GM19239 (cell line): ENCODE results near the gene BGLAP.
A peak's percentile ranks its signal among the peaks of the same experiment; 100 is the strongest.

ENCODE experiments used
- DNase-seq: peaks from one replicate; pipeline ENCODE4 v3.0.0; 2011; ENCODE audit warnings: low spot score; ENCODE audit not compliant: insufficient read length
- FAIRE-seq: peaks from 2 replicates; lab custom pipeline; 2011; peaks lifted over from hg19 to GRCh38; lab: Jason Lieb, UNC

The BGLAP gene

DNA sequence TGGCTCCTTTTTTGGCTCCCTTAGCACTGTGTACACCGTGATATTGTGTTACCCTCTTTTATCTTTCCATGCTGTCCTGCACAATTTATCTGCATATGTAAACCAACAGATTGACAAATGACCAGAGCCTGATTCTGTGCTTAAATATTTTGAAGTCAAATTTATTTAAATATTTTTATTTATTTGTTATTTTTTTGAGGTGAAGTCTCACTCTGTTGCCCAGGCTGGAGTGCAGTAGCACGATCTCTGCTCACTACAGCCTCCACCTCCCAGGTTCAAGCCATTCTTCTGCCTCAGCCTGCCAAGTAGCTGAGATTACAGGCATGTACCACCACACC lies 16.3 kb upstream of the BGLAP start:
- DNase-seq (no peak), FAIRE-seq (no peak)

DNA sequence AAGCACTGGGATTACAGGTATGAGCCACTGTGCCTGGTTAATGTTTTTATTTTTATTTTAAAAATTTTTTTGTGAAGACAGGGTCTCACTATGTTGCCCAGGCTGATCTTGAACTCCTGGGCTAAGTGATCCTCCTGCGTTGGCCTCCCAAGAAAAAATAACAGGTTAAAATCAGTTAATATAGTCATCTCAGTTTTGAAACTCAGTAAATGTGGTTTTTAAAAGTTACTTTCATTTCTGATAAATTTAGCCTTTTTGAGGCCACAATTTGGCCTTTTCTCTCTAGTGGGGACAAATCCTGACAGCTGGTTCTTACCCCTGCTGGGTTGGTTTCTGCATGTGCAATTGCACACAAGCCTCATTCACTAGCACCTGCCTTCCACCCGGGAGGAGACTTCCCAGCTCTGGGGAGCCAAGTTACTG lies 15.9 kb upstream of the BGLAP start:
- FAIRE-seq (peak; percentile 79), DNase-seq (peak; percentile 79)

DNA sequence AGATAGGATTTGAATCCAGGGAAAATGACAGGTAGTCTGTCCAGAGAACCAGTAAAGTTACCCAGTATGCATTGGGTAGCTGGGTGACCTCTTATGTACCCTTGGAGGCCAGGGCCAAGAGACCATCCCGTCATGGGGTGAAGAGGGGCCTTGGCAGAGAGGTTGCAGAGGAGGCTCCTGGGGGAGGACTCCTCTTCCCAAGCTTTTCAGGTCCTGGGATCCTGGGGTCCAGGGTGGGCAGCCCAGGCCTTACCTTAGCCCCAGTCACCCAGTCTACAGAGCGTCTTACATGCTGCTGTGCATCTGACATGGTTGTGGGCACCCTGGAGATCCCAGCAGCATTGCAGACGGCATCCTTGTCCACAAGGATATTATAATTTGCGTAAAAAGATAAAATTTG lies 15.2 kb upstream of the BGLAP start:
- FAIRE-seq (no peak), DNase-seq (no peak)

DNA sequence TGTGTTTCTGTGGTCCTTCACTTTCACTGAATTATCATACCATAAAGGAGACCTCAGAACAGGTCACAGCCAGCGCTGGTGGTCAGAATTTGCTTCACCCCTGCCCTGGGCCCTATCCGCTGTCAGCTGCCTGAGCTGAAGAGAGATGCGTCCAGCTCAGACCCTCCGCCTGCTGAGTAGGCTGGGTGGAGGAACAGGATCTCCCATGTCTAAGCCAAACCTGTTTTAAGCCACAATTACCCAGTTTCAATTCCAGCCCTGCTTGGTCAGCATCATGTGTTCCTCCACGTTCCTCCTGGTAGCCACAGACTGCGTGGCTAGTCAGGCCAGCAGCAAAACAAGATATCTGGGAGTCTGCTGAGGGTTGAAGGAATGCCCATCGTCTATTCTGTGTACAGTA lies 13.5 kb upstream of the BGLAP start:
- DNase-seq (no peak), FAIRE-seq (no peak)

DNA sequence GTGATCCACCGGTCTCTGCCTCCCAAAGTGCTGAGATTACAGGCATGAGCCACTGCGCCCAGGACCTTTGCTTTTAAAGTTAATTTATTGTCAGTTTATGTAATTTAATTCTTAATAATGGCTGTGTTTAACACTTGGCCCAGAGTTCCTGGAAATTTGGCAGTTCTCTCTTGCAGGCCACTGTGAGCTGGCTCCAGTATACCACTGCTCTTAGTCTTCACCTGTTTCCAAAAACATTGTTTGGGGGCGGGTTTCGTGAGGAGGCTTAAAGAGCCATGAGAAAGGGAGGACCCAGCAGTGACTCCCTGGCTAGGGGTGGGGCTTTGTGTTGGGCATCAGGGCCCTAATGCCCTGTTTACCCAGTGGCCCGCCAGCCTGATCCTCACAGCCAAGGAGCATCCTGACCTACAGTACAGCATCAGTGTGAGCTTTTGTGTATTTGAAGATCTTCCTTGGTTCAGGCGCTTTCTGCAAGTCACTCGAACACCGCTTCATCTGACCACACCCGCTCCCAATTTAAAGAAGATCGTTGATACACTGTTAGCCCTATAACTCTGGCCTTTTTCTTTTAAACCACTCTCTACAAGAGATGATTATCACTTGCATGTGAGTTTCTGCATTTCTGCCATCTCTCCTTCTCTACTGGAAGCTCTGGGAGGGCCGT lies 12.0 kb upstream of the BGLAP start:
- DNase-seq: no peak

DNA sequence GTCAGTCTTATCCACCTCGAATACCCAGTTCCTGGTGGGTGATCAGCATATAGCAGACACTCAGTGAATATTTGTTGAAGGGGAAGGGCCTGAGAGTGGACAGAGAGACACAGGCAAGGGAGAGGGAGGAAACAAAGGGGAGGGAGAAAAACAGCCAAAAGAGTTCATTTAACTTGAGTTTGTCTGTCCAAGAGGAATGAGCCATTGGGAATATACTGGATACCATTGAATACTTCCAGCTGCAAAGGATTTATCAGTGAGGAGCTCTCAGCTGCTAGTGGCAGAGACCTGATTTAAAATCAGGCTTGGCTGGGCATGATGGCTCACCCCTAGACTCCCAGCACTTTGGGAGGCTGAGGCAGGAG lies 11.5 kb upstream of the BGLAP start:
- FAIRE-seq: no peak
- no peak for DNase-seq

More for the DNA sequence above, 12.0 kb upstream of the BGLAP start:
- no peak for FAIRE-seq

DNA sequence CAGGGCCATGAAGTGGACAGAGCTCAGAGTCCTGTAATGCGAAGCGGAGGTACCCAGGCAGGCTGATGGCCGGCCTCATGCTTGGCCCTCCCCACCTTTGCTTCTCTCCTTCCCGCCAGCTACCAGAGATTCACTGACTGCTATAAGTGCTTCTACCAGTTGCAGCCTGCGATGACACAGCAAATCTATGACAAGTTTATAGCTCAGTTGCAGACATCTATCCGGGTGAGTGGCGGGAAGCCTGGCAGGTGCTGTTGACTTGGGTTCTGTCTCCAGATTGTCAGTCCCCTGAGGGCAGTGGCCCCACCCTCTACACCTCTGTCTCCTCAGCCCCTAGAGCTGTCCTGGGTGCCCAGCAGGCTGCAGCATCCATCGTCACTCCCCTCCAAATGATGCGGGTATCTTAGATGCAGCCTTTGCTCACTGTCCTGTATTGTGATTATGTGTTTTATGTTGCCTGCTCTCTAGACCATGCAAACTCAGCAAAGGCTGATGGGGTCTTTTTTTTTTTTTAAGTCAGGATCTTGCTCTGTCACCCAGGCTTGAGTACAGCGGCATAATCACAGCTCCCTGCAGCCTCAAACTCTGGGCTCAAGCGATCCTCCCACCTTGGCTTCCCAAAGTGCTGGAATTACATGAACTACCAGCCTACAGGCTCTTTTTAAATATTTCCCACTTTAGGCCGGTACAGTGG lies 9.6 kb upstream of the BGLAP start:
- no peak for DNase-seq
- FAIRE-seq: no peak

DNA sequence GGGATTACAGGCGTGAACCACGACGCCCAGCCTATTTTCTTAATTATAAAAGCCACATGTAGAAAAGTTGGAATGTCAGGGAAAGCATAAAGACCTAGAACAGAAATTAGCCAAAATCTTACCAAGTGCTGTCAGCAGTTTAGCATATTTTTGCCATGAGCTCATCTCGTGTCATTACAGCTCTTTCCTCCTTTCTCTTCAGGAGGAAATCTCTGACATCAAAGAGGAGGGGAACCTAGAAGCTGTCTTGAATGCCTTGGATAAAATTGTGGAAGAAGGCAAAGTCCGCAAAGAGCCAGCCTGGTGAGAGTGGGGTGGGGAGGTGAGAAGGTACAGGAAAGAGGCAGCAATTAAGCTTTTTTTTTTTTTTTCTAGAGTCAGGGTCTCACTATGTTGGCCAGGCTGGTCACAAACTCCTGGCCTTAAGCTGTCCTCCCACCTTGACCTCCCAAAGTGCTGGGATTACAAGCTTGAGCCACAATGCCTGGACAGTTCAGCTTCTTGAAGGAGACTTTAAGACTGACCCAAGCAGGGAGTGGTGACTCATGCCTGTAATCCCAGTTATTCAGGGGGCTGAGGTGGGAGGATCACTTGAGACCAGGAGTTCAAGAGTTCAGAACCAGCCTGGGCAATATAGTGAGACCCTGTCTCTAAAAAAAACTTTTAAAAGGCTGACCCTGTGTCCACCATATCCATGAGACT lies 8.4 kb upstream of the BGLAP start:
- no peak for DNase-seq
- no peak for FAIRE-seq

DNA sequence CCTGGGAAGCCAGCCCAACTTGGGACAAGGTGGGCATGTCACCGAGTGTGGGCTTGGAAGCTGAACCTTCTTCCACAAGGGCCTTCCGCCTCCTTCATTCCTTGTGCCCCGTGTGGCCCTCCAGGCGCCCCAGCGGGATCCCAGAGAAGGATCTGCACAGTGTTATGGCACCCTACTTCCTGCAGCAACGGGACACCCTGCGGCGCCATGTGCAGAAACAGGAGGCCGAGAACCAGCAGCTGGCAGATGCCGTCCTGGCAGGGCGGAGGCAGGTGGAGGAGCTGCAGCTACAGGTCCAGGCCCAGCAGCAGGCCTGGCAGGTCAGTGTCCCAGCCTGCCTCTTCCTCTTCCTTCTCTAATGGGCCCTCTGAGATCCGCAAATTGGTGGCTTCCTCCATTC lies 5.8 kb upstream of the BGLAP start:
- DNase-seq (no peak), FAIRE-seq (no peak)

DNA sequence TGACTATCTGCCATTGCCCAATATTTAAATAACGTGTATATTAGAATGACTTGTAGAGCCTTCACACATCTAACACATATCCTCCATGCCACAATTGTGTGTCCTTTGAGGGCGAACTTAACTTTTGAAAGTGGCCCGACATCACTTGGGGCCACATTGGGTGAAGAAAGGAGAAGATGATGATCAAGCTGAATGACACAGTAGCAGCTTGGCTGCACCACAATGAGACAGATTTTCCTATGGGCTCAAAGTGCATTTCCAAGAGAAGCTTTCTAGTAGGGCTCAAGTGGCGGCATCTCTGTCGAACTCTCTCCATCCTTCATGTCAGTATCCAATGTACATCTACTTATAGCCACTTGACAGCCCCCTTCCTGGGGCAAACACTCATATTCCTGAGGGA lies 3.7 kb upstream of the BGLAP start:
- no peak for DNase-seq
- FAIRE-seq: no peak

DNA sequence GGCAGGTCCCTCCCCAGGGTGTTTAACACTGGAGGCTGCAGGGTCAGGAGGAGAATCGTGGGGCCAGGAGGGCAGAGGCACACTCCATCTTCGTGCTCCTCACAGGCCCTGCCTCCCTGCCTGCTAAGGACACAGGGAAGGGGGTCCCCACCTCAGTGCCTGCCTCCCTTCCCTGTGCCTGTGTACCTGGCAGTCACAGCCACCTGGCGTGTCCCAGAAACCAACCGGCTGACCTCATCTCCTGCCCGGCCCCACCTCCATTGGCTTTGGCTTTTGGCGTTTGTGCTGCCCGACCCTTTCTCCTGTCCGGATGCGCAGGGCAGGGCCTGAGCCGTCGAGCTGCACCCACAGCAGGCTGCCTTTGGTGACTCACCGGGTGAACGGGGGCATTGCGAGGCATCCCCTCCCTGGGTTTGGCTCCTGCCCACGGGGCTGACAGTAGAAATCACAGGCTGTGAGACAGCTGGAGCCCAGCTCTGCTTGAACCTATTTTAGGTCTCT lies 623 bp upstream of the BGLAP start:
- FAIRE-seq (no peak), DNase-seq (no peak)

DNA sequence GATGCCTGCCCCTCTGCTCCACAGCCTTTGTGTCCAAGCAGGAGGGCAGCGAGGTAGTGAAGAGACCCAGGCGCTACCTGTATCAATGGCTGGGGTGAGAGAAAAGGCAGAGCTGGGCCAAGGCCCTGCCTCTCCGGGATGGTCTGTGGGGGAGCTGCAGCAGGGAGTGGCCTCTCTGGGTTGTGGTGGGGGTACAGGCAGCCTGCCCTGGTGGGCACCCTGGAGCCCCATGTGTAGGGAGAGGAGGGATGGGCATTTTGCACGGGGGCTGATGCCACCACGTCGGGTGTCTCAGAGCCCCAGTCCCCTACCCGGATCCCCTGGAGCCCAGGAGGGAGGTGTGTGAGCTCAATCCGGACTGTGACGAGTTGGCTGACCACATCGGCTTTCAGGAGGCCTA lies 754 bp downstream of the BGLAP start:
- no peak for FAIRE-seq

DNA sequence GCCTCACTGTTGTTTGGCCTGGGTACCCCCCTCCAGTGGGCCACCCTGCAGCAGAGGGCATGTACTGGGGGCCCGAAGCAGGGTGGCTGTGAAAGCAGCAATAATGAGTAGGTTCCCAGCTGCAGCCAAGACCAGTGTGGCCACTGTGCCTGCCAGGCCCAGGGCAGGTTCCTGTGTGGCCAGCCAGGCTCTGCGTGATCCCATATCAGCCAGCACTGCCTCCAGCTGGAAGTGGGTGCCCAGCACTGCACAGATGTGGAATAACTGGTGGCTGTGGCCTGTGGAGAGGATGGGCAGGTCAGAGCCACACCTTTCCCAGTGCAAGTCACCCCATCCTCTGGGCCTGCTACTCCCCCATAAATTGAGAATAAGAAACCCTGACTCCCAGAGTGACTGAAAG lies 2.1 kb downstream of the BGLAP start:
- FAIRE-seq: no peak
- DNase-seq: no peak

More for the DNA sequence above, 754 bp downstream of the BGLAP start:
- DNase-seq: no peak

DNA sequence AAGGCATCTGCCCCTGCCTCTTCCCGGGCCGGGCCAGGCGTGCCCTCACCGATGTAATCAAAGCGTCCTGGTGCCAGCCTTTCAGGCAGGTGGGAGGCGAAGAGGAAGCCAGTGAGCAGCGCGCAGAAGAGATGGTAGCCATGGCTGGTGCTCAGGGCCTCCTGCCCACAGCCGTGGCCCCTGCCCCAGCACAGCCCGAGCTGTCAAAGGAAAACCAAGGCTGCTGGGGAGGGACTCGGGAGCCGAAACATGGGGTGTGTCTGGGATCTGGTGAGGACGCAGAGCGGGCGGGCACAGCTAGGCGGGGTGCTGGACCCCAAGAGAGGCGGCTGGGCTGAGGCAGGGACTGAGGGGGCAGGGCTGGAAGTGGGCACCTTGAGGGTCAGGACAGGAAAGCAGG lies 2.7 kb downstream of the BGLAP start:
- no peak for FAIRE-seq

DNA sequence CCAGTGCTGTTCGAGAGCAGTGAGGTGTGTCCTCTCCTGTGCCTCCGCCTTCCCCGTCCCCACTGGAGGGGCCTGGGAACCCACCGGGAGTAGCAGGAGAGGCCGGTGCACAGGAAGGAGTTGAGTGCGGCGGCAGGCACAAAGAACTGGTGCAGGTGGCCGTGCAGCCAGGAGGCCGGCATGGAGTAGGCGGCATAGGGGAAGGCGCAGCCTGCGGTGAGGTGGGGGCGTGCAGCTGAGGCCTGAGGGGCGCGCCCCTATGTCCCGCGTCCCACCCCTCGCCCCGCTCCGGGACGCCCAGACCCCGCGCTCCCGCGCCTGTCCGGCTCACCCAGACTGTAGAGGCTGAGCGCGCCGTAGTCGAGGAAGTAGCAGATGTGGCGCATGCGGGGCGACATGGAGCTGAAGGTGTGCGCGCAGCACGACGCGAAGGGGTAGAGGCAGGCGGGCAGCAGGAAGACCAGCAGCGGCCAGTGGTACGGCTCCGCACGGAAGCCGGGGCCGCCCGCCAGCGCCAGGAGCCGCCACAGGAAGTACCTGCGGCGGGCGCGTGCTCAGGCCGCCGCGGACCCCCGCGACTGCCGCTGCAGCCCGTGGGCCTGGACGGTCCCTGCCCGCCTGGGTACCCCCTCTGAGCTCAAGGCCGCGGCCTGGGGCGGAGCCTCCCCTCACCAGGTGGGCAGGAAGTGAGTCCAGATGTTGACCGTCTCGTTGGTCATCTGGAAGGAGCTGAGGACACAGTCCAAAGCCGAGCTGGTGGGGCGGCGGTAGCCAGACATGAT lies 3.7 kb downstream of the BGLAP start:
- peak; percentile 73 for FAIRE-seq

More for the DNA sequence above, 2.7 kb downstream of the BGLAP start:
- no peak for DNase-seq

DNA sequence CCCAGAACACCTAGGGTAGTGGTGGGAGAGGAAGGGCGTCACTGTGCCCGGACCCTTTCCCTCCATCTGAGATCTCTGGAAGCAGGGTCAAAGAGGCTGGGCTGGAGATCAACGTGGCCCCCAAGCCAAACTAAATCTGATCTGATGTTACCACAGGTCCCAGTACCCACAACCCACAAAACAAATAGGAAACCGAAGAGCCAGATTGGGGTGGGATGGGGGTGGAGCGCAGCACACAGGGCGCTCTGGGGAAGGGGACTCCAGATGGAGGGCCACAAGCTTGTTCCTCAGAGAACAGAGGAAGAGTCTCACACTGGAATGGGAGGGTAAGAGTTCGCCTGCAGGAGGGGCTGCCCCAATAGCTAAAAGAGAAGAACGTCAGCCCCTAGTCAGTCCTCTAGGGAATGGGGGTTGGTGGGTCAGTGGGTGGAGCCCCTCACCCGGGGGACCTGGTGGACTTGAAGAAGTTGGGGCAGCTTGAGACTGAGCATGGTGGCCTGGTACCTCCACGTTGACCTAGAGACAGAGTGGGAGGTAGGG lies 4.3 kb downstream of the BGLAP start:
- FAIRE-seq (peak; percentile 33), DNase-seq (no peak)

More for the DNA sequence above, 3.7 kb downstream of the BGLAP start:
- peak; percentile 50 for DNase-seq

DNA sequence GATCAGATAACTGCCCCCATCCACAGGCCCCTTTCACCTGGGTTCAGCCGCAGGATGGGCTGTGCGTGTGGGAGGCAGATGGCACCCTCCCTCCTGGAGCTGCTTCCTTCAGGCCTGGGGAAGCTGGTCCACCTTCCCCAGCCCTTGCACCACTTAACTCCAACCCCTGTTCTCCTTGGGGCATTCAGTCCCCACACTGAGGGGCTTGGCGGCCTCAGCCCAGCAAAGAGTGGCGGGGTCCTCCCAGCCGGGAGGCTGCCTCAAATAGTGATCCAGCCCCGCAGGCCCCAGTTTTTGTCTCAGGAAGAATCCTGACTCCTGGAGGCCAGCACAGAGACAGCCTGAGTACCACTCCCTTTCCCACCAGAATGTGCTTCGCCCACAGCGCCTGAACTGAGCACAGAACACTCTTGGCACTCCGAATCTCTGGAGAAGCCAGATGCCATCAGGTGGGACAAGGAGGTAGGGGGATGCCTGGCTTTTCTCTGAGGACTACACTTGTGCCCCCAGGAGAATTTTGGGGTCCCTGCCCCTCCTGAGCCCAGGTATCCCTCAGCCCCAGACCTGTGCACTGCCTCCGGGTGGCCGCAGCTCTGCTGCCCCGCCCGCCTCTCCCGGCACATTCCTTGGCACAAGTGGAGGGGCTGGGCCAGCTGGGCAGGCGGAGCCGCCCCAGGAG lies 4.9 kb downstream of the BGLAP start:
- DNase-seq: no peak
- FAIRE-seq: no peak

DNA sequence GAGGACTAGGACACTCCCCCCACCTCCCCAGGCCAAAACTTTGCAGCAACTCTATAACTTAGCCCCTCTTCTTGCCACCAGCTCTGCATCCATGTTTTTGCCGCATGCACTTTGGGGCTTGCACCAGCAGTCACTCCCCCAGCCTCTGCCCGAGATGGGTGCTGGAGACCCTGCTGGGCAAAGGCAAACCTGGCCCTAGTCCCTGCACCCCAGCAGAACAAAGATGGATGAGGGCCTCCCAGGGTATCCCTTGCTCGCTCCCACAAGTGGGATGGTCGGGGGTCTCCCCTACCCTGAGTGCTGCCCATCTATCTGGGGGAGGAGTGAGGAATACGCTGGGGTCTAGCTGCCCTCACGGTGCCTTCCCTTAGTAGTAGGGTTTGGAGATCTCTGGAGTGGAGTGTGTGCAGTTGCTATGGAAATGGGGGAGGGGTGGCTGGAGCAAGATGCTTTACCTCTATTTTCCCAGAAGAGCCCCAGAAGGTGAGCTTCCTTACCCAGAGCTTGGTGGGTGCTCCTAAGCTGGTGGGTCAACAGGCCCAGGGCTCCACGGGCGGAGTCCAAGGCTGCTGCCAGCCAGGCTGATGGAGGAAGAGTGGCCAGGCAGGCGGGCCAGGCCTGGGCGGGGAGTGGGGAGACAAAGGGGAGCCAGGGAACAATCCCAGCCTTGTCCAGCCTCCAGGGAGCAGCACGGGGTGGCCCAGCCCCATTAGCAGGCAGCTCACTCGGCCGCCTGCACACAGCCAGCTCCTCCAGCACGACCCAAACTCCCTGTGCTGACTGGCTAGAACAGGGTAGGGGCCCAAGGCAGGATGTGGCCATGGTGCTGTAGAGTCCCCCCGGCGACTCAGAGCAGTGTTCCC lies 5.7 kb downstream of the BGLAP start, which contains the start of gene PAQR6:
Gene PAQR6 (minus strand): TSS at position 597 of the 863 bp plus-strand sequence. CDS start 1,325 bp downstream, outside the sequence.
- DNase-seq (no peak), FAIRE-seq (no peak)

DNA sequence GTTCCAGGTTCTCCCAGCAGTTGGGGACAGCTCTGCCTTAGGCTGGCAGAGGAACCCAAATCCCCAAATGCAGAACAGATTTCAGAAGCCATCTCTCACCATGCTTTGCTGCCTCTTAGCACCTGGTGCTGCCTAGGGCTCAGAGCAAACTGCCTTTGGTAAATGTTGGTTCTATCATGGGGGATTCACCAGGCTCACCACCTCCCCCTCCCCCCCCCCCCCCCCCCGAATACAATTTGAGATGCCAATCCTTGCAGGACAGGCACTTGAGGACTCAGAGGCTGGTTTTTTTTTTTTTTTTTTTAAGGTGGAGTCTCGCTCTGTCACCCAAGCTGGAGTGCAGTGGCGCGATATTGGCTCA lies 6.3 kb downstream of the BGLAP start:
- DNase-seq (no peak), FAIRE-seq (no peak)
